Globus pallidus (tissue), 1 donor: ENCODE data around the gene VAV2.
A peak's percentile ranks its signal among the peaks of the same experiment; 100 is the strongest.

Experiments used
- DNase-seq: peaks from one replicate; pipeline ENCODE4 v3.0.0-alpha.2; 2015; ENCODE audit warnings: low spot score

Gene VAV2

GRCh38 chr9:133795049-133795448 lies 197.1 kb downstream of the VAV2 start:
- no peak for DNase-seq

DNA sequence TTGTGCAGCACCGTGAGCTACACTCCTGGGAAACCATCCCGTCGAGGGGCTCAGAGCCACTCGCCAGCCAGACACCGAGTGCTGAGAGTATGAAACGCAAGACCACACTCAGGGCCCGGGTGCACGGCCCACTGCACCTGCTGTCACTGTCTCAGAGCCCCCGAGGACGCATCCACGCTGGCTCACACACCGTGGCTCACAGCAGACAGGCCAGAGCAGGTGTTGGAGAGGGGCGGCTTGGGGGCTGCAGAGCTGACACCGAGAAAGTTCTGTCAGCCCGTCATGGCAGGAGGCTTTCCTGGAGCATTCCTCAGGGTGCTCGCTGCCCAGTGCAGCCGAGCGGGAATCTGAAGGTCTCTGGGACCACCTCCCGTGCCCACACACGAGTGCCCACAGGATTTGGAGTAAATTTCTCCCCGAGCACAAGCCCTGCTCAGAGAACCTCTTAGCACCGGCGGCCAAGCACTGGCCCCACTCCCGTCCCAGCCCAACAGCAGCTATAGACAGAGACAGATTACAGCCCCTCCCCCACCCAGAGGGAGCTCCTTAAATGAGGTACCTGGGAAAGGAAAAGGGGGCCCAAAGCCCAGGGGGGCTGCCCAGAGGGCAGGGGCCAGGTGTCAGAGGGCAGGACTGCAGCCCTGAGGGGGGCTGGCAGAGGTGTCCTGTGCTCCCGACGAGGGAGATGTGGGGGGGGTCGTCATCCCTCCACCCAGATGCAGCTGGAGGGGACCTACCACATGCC lies 197.9 kb downstream of the VAV2 start:
- DNase-seq, result no peak

DNA sequence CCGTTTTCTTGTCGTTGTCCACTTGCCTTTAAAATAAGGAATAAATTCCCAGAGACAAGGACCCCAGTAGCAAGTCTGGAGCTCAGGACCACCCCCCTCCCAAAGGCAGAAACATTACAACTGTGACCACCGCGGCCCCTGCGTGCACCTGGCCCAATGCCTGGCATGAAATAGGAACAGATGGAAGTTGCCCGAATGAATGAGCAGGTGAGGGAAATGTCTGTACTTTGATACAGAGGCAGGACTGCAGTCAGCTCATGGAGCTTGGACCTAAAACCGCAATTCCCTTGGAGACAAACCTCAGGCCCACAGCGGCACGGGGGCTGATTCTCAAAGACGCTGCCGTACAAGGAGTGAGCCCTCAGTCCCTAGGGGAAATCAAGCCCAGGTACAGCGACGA lies 198.7 kb downstream of the VAV2 start:
- no peak for DNase-seq

DNA sequence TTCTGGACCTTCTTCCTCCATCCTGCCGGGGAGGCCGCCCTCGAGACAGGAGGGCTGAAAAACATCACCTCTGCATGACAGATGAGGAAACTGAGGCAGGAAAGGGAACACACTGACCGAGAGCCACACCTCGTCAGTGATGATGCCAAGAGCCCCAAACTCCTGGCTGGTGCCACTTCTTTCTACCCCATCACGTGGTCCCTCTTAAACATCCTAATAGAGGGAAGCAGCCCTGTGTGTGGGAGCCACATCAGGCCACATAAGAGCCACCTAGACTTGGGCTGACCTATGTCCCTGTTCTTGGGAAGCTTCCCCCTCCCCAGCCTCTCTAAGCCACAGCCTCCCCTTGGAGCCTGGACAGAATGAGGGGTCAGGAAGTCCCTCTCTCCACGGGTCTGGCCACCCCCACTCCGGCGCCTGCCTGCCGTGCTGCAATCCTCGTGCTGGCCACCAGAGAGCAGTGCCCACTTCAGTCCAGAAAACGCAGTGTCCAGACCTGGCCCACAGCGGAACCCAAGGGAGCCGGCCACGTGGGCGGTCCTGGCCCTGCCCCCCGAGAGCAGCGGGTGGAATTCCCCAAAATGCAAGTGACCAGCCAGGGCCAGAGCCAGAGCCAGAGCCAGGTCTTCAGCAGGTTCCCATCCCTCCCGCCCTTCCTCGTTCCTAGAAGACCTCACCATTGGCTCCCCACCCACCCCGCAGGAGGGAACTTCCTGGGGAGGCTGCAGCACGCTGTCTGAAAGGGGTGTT lies 199.2 kb downstream of the VAV2 start:
- DNase-seq, result peak; percentile 60

GRCh38 chr9:133791735-133792649 lies 200.1 kb downstream of the VAV2 start:
- DNase-seq, result no peak

- DNase-seq, result no peak
These were observed 201.1 kb downstream of the VAV2 start for GRCh38 chr9:133791069-133791468.

- no peak for DNase-seq
These were observed 202.3 kb downstream of the VAV2 start for GRCh38 chr9:133789778-133790177.

- peak; percentile 93 for DNase-seq
These were observed 203.1 kb downstream of the VAV2 start for GRCh38 chr9:133788819-133789717.

- no peak for DNase-seq
These were observed 203.9 kb downstream of the VAV2 start for GRCh38 chr9:133788045-133788818.

GRCh38 chr9:133787754-133788025 lies 204.4 kb downstream of the VAV2 start:
- peak; percentile 29 for DNase-seq

- no peak for DNase-seq
These were observed 205.0 kb downstream of the VAV2 start for GRCh38 chr9:133786907-133787753.

GRCh38 chr9:133786371-133786753 lies 205.8 kb downstream of the VAV2 start:
- peak; percentile 34 for DNase-seq

- no peak for DNase-seq
These were observed 206.3 kb downstream of the VAV2 start for GRCh38 chr9:133785753-133786370.

DNA sequence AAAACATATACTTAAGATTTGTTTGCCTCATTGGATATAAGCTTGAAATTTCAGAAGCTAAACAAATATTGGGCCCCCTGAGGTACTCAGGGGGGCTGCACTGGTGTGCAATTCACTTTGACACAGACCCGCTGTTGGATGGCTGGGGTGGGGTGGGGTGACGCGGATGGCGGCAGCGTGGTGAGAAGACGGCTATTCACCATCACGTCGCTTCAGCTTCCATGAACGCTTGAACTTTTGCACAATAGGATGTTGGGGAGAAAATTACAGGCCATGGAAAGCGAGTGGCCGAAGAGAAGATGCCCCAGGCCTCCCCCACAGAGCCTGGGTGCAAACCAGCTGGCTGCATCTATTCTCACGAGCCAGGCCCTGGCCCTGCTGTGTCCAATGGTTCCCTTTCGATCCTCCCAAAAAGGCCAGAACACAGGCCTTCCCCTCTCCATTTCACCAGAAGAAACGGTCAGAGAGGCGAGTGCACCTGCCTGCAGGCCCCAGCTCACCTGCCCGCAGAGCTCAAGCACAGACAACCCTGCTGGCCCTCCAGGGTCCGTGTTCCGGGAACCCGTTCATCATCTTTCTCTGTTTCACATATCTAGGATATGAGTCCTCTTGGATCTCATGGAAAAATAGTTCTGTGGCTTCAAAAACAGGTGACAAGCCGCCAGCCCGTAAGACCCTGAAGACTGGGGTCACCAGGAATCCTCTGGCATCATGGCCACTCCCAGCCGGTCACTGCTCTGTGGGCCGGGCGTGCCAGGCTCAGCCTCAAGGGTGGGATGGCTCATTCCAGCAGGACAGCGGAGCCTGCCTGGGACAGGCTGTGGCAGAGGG lies 207.2 kb downstream of the VAV2 start:
- DNase-seq, result no peak

DNA sequence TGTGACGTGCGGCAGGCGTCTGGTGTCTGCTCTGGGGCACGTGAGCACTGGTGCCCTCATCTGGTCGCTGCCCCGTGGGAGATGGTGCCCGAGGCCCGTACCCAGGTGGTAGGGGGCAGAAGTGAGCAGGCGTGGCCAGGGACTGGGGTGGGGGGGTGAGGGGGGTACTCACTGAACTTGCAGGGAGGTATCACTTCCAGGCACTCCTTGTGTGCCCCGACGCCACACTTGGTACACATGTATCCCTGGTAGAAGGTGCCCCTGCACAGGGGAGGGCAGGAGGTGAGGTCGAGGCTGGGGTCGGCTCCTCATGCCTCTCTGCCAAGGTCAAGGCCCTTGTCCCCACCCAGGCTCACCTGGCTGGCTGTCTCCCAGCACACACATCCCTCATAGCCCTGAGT lies 208.8 kb downstream of the VAV2 start:
- no peak for DNase-seq

- peak; percentile 63 for DNase-seq
These were observed 209.7 kb downstream of the VAV2 start for GRCh38 chr9:133782157-133783130.

- DNase-seq, result no peak
These were observed 210.3 kb downstream of the VAV2 start for GRCh38 chr9:133781828-133782135.
